SIG-M5 (cell line): ENCODE results near the gene MATN1.
A peak's percentile ranks its signal among the peaks of the same experiment; 100 is the strongest.

Source experiments
- DNase-seq: peaks from one replicate; lab custom pipeline; 2025; lab: John Stamatoyannopoulos, UW

The MATN1 gene

GRCh38 chr1:30718091-30718635, 5.2 kb downstream of the MATN1 start:
- DNase-seq: peak; percentile 85

GRCh38 chr1:30716646-30717045, 6.7 kb downstream of the MATN1 start:
- no peak for DNase-seq

GRCh38 chr1:30715886-30716285, 7.5 kb downstream of the MATN1 start:
- no peak for DNase-seq

GRCh38 chr1:30715216-30715615, 8.2 kb downstream of the MATN1 start:
- DNase-seq: no peak

GRCh38 chr1:30714536-30715090, 8.8 kb downstream of the MATN1 start:
- DNase-seq: no peak

GRCh38 chr1:30714025-30714424, 9.4 kb downstream of the MATN1 start:
- DNase-seq: no peak

- DNase-seq: no peak
Measured at GRCh38 chr1:30713311-30713710, 10.1 kb downstream of the MATN1 start.

GRCh38 chr1:30712583-30712982, 10.8 kb downstream of the MATN1 start:
- DNase-seq: no peak

- DNase-seq: no peak
Measured at GRCh38 chr1:30710407-30710806, 13.0 kb downstream of the MATN1 start.

GRCh38 chr1:30708361-30708728, 15.0 kb downstream of the MATN1 start:
- DNase-seq: no peak

- no peak for DNase-seq
Measured at GRCh38 chr1:30707412-30708360, 15.7 kb downstream of the MATN1 start.

- no peak for DNase-seq
Measured at GRCh38 chr1:30706528-30706927, 16.9 kb downstream of the MATN1 start.

GRCh38 chr1:30705698-30706097, 17.7 kb downstream of the MATN1 start:
- no peak for DNase-seq

GRCh38 chr1:30704765-30705509, 18.4 kb downstream of the MATN1 start:
- DNase-seq: no peak

GRCh38 chr1:30704271-30704670, 19.1 kb downstream of the MATN1 start:
- no peak for DNase-seq

GRCh38 chr1:30702823-30703222, 20.6 kb downstream of the MATN1 start:
- no peak for DNase-seq

- no peak for DNase-seq
Measured at GRCh38 chr1:30701258-30701633, 22.1 kb downstream of the MATN1 start.

- DNase-seq: no peak
Measured at GRCh38 chr1:30700528-30701257, 22.7 kb downstream of the MATN1 start.

GRCh38 chr1:30699762-30700161, 23.6 kb downstream of the MATN1 start:
- DNase-seq: no peak

- DNase-seq: no peak
Measured at GRCh38 chr1:30698401-30698981, 24.9 kb downstream of the MATN1 start.

- DNase-seq: no peak
Measured at GRCh38 chr1:30697571-30698376, 25.6 kb downstream of the MATN1 start.
